ENCODE results near the gene ITPRIPL2.

Gene ITPRIPL2

DNA sequence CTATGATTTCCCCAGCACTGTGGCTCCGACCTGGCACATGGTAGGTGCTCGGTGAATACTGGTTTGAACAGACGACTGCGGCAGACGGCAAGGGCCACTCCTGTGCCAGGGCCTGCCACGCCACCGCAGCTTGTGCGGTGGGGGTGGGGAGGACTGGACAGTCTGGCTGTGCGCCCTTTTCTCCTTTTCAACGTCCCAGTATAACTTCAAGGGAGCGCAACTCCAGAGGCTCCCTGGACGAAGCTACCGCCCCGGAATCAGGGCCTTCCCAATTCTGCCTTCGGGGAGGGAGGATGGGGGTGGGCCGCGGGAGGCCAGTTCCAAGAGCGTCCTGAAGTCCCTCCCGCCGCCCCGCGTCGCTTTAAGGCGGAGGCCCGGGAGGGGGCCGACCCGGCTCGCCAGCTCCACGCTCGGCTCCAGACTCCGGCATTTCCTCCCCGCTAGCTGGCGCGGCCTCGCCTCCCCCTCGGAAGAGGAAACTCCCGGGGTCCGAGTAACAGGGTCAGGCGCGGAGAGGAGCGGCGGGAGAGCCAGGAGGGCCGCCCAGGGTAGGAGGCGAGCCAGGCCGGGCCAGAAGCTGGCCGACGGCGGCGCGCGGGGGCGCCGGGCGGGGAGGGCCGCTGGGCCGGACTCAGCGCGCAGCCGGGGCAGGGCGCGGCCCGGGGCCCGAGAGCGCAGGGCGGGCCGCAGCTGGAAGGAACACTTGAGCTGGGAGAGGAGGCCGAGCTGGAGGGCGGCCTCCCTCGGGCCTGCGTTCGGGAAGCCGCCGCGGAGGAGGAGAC, at the start of gene ITPRIPL2:
TSS of gene ITPRIPL2 (plus strand) at position 388 of the 782 bp plus-strand sequence. CDS start 498 bp downstream, outside the sequence.
- DNase-seq = no peak

DNA sequence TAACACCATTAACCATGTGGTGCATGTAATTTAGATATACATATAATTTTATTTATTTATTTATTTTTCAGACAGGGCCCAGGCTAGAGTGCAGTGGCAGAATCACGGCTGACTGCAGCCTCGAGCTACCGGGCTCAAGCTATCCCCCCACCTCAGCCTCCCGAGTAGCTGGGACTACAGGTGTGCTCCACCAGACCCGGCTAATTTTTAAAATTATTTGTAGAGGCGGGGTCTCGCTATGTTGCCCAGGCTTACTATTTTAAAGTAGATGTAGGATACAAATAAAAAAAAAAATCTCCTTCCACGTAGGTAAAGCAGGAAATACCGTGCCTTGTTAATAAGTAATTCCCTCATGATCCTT, 46.8 kb upstream of the ITPRIPL2 start:
- DNase-seq = no peak

DNA sequence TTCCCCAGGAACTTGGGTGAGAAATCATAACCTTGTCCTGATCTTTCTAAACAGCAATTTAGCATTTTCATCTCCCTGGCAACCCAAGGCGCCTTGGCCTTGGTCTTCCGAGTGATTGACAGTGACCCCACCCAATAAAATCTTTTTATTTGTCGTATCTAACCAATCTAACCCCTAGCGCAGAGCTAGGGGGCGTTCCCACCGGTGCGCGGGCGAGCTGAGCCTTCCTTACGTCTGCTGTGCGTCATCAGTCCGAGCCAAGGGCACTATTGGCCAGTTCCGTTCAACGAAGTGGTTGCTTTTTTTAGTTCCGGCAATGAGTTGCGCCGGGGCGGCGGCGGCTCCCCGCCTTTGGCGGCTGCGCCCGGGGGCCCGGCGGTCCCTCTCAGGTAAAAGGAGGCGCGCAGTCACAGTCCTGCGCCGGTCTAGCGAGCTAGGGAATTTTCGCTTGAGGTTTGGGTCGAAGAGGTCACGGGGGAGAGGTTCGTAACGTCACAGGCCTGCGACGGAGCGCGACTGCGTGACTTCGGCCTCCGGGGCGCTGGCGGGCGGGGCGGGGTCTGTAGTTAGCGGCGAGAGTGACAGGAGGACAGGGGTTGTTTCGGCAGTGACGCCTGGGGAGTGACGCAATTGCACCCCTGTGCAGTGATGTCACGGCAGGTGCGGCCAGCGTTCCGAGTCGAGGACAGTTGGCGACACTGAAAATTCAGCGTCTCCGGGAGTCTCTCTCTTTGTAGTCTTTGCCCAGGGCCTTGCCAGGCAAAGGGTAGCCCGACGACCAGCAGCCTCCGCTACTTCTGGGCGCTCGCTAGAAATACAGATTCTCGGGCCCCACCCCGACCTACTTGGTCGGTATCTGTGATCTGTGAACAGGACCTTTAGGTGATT, 46.2 kb upstream of the ITPRIPL2 start, which contains the start of gene COQ7:
TSS of gene COQ7 (plus strand) at position 266 of the 888 bp plus-strand sequence. CDS start at position 317, 51 bp downstream.
- peak; percentile 100 for DNase-seq

DNA sequence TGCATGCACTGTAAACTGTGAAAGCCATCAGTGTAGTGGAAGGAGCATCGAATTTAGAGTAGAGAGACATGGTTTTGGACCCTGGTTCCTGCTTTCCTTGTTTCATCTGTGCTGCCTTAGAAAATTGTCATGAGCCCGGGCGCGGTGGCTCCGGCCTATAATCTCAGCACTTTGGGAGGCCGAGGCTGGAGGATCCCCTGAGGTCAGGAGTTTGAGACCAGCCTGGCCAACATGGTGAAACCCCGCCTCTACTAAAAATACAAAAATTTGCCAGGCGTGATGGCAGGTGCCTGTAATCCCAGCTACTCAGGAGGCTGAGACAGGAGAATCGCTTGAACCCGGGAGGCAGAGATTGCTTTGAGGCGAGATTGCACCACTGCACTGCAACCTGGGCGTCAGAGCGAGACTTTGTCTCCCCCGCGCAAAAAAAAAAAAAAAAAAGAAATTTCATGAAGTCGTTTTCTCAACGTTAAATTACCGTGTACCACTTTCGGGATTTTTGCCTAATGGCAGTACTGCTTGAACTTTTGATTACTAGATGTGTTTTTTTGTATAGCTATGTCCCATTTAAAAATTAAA, 45.4 kb upstream of the ITPRIPL2 start:
- no peak for DNase-seq

DNA sequence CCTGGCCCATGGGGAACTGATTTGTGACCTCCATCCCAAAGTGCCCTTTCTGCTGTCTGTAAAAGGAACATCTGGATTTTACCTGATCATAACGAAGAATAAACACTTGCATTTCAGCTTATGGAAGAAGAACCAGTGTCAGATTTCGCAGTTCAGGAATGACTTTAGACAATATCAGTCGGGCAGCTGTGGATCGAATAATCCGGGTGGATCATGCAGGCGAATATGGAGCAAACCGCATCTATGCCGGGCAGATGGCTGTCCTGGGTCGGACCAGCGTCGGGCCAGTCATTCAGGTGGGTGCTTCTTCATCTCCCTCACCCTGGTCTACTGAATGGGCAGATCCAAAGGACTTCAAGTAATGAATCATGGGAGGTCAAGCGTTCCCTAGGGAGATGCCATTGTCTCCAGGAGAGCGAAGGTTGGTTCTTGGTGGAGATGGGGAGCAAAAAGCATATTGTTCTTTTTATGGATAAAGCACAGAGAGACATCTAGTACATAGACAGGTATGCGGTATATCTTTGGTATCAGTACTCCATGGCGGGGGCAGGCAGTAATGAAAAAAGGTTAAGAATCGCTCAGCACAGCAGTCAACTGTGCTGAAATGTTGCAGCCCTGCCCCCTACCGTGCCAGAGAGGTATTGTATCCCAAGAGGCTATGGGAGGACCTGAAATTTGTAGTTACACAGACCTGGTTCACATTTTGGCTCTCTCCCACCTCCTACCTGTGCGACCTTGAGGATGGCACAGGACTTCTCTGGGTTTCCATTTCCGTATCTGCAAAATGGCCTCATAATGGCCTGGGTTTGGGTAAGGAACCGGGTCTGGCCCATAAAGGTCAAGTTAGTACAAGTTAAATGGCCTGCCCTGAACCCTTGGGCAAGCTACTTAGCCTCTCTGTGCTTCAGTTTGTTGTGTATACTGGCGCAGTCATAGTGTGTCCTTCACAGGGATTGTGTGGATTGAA, 41.7 kb upstream of the ITPRIPL2 start:
- DNase-seq = peak; percentile 60

DNA sequence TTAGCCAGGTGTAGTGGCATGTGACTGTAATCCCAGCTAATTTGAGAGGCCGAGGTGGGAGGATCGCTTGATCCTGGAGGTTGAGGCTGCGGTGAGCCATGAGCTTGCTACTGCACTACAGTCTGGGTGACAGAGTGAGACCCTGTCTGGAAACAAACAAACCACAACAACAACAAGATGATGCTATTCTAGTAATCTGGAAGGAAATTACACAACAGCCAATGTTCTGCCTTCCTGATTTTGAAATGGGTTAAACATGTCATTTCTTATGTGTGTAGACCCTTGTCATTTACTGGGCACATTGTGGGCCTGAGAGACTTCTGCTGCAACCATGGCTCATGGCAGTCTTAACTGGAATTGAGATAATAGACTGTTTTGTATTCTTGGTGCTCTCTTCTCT, 40.4 kb upstream of the ITPRIPL2 start:
- no peak for DNase-seq

DNA sequence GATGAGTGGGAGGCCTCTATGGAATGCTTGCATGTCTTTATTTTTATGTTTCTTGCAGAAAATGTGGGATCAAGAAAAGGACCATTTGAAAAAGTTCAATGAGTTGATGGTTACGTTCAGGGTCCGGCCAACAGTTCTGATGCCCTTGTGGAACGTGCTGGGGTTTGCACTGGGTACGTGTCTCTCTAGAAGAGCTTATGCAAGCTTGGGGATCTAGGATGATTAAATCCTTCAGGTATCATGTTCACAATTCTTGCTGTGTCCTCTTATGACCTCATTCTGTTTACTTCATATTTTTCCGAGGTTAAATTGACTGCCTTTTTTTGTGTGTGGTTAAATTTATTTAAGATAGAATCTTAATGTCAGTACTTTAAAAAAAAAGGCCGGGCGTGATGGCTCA, 39.9 kb upstream of the ITPRIPL2 start:
- DNase-seq = no peak

DNA sequence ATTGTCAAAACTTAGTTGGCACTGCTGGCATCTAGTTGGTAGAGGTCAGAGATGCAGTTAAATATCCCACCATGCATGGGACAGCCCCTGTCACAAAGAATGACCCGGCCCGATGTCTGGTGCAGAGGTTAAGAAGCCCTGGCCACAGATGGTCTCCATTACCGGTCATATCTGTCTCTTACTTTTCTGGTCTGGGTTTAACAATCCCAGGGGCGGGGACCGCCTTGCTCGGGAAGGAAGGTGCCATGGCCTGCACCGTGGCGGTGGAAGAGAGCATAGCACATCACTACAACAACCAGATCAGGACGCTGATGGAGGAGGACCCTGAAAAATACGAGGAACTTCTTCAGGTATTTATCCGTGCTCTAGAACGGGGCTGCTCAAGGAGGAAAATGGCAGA, 38.3 kb upstream of the ITPRIPL2 start:
- DNase-seq = no peak

DNA sequence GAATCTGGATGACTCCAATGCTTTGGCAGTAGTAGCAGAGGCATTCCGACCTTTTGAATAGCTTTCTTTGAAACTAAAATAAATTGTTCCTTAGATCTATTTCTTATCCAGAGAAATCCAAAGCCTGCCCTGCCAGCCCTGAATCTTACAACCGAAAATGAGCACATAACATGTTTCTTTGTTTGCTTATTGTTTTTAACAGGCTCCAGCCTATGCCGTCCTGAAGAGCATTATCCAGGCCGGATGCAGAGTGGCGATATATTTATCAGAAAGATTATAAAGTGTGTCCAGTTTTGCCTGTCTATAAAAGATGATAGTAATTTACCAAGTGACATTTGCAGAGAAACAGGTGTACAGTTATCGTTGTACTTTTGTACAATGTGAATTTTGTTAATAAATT, 35.9 kb upstream of the ITPRIPL2 start:
- no peak for DNase-seq

DNA sequence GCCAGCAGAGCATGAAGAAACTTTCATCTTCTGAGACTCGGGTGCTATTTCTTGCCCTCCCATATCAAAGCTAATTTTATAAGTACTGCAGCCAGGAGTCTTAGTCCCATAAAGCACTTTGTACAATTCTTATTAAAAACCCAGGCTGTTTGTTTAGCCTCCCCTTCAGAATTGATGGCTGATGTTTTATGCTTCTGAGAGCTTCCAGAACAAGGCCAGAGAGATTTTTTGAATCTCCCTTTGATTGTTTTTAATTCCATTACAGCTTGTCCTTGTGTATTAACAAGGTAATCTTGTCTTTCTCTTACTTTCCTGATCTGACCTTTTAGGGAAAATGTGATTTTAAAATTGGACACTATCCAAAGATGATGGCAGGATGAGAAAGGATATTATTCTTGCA, 30.1 kb upstream of the ITPRIPL2 start:
- no peak for DNase-seq

DNA sequence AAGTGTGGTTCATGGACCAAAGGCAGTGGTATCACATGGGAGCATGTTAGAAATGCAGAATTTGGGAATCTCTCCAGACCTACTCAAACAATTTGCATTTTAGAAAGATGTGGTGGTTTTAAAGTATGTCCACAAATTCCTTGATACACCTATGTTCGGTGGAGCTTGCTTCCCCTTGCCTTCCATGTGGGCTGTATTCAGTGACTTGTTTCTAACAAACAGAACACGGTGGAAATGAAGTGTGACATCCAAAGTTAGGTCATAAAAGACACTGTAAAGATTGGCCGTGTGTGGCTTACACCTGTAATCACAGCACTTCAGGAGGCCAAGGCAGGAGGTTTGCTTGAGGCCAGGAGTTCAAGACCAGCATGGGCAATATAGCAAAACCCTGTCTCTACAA, 29.6 kb upstream of the ITPRIPL2 start:
- DNase-seq = no peak

DNA sequence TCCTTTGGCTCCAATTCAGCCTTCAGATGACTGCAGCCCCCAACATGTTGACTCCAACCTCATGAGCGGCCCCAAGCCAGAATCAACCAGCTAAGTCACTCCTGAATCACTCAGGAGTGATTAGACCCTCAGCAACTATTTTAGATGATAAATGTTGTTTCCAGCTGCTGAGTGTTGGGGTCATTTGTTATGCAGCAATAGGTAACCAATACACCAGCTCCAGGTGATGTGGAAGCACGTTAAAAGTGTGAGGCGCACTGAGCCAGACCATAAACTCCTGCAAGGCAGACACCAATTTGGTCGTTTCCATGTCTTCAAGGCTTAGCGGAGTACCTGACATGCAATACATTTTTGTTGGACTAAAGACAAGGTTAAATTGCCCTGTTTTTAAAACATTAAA, 28.9 kb upstream of the ITPRIPL2 start:
- no peak for DNase-seq

DNA sequence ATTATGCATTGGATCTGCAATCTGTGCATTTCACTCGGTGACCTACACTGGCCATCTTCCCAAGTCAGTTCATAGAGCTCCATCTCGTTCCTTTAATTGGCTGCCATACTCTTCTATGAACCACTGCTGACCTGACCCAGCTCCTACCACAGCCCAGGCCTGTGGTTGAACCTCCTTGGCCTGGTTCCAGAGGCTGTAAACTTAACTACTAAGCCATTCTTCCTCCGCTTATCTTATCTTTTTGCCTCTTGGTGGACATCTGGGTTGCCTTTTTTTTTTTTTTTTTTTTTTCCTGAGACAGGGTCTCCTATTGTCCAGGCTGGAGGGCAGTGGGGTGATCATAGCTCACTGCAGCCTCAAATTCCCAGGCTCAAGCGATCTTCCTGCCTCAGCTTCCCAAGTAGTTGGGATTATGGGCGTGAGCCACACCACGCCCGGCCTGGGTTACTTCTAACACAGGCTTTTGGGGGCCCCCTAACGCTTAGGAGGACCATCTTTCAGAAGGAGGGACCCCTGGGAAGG, 28.0 kb upstream of the ITPRIPL2 start:
- no peak for DNase-seq

DNA sequence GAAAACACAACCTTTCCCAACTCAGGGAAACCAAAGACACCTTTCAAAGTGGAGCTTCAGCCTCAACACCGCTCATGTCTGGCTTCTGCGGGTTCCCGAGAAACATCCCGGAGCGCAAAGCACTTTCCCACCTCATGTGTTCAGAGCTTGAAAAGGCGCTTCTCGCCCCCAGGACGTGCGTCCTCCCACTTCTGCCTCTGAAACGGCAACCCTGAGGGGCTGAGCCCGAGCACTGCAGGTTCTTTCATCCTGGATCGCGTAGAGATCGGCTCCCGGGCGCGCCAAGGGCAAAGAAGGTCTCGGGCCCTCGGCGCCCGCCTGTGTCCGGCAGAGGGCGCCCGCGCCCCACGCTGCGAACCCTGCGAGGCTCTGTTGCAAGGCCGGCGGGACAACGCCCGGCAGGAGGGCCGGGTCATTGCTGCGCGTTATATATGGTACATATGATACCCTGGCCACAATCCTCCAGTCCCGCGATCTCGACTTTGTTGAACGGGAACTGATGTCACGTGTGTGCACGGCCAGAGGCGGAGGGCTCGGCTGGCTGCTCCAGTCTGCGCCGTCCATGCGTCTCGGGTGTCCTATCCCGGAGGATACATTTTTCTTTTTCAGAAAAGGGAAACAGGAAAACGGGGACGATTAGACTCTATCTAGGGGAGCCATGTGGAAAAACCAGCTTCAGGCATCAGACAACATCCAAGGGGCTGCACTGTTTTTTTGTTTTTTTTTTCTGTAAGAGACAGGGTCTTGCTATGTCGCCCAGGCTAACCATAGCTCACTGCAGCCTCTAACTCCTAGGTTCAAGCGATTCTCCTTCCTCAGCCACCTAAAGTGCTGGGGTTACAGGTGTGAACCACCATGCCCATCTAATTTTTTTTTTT, 27.2 kb upstream of the ITPRIPL2 start:
- DNase-seq = peak; percentile 80

DNA sequence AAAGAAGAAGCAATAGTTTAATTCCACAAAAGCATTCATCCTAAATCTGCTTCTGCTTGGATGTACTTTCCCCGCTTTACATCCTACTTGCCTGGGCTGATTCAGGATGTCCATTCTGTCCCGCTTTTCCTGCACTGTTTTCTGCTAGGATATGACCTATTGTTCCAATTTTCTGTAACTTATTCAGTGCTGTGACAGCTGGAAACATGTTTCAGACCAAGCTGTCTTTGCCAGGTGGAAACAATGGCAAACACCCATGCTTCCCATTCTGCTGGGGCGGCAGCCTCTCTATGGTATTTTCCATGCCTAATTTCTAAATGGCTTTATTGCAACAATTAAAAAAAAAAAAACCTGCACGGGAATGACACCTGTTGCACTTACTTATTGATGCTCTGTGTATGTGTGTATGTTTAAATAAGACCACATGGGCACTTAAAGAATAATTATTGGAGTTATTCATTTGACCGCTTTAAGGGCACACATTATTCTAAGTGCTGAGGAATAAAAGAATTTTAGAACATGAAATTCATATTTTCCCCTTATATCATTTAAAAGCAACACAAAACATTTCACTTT, 25.3 kb upstream of the ITPRIPL2 start:
- no peak for DNase-seq

DNA sequence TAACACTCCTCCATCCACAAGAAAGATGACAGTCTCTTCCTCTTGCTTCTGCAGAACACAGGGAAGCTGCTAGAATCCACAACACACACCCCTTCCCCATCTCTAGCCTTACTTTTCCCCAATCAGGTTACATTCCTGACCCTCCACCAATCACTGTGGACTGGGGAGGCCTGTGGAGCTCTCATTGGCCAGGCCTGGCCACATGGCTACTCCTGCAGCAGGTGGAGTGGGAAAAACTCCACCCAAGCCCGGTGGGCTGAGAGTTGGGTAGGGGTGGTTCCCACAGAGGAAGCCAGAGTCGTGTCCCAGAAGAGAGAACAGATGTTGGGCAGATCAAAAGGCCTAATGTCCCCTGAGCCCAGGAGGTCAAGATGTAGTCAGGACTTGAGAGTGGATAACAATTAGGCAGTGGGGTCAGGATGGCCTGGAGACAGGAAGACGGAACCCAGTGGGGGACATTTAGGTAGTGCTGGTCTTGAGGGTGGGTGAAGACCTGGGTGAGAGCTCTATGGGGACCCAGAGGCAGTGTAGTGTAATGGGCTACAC, 24.3 kb upstream of the ITPRIPL2 start:
- DNase-seq = no peak

DNA sequence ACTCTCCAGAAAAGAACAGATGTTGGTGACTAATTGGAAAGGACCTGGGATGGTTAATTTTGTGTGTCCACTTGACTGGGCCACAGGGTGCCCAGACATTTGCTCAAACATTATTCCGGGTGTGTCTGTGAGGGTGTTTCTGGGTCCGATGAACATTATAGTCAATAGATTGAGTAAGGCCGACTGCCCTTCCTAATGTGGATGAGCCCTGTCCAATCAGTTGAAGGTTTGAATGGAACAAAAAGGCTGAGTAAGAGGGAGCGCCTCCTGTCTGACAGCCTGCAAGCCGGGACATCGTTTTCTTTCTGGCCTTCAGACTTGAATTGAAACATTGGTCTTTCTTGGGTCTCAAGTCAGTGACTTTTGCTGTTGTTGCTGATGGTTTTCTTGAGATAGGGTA, 22.8 kb upstream of the ITPRIPL2 start:
- no peak for DNase-seq

DNA sequence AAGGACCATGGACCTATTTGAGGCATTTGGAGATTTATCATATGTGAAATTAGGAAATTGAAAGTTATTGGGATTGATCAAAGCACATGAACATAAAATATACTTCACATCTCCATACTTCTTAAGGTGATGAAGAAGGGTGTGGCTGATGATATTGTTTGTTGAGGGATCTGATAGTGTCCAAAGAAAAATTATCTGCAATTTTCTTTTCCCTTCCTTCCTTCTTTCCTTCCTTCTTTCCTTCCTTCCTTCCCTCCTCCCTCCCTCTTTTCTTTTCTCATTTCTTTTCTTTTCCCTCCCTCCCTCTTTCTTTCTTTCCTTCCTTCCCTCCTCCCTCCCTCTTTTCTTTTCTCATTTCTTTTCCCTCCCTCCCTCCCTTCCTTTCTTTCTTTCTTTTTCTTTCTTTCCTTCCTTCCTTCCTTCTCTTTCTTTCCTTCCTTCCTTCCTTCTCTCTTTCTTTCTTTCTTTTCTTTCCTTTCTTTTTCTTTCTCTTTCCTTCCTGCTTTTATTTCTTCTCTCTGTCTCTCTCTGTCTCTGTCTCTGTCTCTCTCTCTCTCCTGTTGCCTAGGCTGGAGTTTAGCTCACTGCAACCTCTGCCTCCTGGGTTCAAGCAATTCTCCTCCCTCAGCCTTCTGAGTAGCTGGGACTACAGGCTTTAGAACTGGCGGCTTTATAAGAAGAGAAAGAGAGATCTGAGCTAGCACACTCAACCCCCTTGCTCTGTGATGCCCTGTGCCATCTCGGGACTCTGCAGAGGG, 20.9 kb upstream of the ITPRIPL2 start:
- DNase-seq = no peak

Measured in CD4-positive, alpha-beta T cell treated with Interleukin-12 subunit alpha and Interleukin-12 subunit beta, for 1 hour (primary cell).